Eye (tissue), 1 donor: ENCODE results near the gene VEPH1.

Source experiments
- DNase-seq: peaks from one replicate; pipeline ENCODE4 v3.0.0-alpha.2; 2015

The VEPH1 gene

DNA sequence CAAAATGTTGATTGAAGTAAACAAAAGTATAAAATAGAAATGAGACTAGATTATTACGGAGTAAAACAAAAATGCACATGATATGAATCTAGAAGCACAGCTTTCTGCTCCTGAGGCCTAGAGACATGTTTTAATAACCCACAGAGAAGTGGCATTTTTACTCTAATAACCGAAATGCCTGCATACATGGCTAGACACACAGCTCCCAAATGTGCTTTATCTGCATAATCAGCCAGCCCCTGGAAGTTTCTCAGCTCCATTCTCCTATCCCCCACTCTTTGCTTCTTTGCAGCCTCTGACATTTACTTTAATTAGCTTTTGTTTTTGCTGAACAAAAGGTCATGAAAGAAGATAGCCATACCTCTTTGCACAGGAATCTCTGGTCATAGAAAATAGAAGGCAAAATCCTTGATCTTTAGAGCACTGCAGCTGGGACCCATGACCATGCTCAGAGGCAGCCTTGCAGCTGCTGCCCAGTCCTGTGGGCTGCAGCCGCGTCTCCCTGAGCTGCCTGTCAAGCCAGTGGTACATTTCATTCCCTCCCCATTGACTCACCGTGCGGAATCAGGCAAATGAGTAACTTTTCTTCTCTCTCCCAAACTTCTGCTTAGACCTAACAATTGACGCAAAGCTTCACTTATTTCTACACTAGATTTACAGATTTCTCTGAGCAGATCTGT lies at the start of gene VEPH1:
TSS of gene VEPH1 (minus strand) at position 501 of the 680 bp plus-strand sequence. CDS start 8,067 bp downstream, outside the sequence.
- DNase-seq: peak; percentile 49

GRCh38 chr3:157551961-157552360 lies 48.7 kb upstream of the VEPH1 start:
- DNase-seq: no peak

GRCh38 chr3:157549498-157549897 lies 46.3 kb upstream of the VEPH1 start:
- no peak for DNase-seq

DNA sequence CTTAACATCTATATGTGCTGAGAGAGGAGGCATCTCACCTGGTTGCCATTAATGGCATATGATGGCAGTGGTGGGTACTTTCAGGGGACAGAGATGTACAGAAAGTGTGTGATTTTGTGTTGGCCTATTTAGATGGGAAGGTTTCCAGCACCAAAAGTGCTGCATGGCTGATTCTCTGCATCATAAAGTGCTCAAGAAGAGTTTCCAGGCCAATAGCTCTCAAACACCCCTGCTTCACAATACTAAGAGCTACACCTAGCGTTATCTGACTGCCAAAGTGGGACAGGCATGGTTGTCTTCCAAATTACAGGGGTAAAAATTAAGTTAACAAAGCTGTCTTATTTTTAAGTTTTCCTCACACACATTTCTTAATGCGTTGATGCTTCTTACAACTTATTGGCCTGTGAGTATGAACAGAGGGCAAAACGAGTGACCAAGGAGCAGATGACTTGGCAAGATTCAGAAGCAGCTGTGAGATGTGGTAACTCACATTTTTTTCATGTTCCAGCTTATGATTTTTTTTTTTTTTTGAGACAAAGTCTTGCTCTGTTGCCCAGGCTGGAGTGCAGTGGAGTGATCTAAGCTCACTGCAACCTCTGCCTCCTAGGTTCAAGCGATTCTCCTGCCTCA lies 41.4 kb upstream of the VEPH1 start:
- no peak for DNase-seq

DNA sequence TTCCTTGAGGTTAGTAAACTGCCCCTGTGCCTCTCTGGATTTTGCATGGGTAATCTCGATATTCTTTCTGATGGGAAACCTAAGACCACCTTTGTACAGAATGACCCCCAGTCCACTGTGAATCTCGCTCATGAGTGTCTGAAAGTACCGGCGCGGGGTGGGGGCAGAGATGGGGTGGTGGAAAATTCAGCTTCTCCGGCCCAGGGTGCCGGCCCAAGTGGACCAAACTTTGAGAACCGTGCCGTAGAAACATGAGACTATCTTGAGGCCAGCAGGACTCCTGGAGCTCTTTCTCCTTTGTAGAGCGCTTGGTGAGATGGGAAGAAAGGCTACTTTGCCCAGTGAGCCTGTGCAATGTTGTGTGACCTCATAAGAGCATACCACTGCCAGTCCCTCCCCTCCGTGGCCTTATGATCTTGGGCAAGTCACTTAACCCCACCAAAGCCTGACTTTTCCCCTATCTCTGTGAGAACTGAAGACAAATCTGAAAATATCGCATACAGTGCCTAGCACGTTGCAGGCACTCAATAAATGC lies 40.4 kb upstream of the VEPH1 start:
- DNase-seq: no peak

GRCh38 chr3:157542711-157543500 lies 39.7 kb upstream of the VEPH1 start:
- DNase-seq: peak; percentile 71

GRCh38 chr3:157541506-157542236 lies 38.5 kb upstream of the VEPH1 start:
- no peak for DNase-seq

DNA sequence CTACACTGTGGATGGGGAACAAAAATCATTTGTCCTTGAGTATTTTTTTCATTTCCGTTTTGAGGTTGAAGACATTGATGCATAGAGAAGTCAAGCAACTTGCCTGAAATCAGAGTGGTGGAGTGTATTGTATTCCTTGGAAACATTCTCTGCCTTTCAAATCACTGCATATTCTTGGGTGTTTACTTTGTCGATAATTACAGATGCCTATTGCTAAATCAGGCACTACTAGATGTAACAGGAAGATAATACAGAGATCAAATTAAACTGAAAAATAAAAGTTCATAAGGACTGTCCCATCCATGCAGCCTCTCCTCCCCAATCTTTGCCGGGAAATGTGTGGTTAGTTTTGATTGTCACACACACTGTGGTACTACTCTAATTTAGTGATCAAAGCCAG lies 37.4 kb upstream of the VEPH1 start:
- no peak for DNase-seq

DNA sequence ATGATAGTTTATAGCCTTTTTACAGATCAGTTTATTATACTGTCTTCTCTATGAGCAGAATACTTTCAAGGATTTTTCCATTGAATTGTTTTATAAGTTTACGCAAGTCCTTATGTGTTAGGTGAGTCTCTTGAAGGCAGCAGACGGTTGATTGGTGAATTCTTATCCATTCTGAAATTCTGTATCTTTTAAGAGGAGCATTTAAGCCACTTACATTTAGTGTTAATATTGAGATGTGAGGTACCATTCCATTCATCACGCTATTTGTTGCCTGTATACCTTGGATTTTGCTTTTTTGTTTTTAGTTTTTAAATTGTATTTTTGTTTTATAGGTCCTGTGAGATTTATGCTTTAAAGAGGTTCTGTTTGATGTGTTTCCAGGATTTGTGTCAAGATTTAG lies 32.5 kb upstream of the VEPH1 start:
- no peak for DNase-seq

- no peak for DNase-seq
Measured at GRCh38 chr3:157534725-157535161, 31.5 kb upstream of the VEPH1 start.

GRCh38 chr3:157533298-157534070 lies 30.3 kb upstream of the VEPH1 start:
- no peak for DNase-seq

DNA sequence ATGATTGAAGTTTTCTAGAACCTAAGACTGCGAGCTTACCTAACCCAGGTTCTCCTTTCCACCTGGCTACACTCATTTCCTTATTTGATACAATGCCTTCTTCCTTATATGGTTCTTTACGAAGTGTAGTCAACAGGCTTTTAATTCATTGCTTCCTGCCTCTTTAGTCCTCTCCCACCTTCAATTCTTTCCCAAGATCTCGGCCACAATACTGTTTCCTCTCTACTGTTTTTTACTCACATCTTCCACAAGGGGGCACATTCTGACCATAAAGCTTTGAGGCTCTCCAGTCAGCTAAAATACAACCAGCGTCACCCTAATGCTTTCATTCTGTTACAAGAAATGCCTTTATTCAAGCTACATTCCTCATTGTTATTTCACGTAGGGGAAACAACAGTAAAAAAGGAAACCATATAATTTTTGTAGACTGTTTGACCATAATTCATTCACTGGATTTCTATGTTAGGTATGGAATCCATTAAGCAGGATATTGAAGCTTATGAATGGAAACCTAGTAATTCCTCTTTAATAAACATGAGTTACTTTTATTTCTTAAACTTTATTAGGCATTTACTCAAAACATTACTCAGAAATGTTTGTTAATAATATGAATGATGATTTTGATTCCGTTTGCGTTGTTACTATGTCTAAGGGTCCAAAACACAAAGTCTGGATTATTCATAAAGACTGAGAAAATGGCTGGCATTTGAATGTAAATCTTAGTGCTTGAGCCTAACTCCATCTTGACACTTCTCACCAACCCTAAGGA lies 29.5 kb upstream of the VEPH1 start:
- DNase-seq: peak; percentile 90

- no peak for DNase-seq
Measured at GRCh38 chr3:157531771-157532170, 28.6 kb upstream of the VEPH1 start.

- no peak for DNase-seq
Measured at GRCh38 chr3:157531301-157531660, 28.1 kb upstream of the VEPH1 start.

GRCh38 chr3:157530637-157531300 lies 27.6 kb upstream of the VEPH1 start:
- DNase-seq: no peak

DNA sequence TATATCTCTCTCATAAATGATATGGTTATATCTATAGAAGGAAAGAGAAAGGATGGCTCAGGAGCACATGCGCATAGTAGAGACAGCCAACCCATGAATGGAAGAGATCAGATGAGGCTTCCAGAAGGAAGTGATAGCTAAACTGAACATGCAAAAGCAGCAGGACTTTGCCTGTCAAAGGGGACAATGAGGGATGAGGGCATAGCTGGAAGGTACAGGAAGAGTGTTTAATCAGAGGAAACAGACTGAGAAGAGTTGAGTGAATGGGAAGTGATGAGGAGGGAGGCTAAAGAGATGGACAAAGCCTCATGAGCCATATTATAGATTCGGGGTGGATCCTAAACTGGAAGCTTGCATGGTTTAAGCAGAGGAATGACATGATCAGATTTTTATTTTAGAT lies 26.5 kb upstream of the VEPH1 start:
- DNase-seq: no peak

DNA sequence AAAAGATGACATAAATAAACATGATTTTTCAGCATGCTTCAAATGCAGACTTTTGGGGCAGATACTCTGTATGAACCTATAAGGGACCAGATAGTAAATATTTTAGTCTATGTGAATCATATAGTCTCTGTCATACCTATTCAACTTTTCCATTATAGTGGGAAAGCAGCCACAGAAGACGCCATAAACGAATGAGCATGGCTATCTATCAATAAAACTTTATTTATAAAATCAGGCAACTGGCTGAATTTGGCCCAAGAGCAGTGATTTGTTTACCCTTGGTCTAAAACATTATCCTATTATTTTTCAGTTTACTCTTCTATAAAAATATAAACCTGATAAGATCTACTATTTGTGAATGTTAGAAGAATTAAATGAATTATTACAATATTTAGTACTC lies 25.9 kb upstream of the VEPH1 start:
- no peak for DNase-seq

DNA sequence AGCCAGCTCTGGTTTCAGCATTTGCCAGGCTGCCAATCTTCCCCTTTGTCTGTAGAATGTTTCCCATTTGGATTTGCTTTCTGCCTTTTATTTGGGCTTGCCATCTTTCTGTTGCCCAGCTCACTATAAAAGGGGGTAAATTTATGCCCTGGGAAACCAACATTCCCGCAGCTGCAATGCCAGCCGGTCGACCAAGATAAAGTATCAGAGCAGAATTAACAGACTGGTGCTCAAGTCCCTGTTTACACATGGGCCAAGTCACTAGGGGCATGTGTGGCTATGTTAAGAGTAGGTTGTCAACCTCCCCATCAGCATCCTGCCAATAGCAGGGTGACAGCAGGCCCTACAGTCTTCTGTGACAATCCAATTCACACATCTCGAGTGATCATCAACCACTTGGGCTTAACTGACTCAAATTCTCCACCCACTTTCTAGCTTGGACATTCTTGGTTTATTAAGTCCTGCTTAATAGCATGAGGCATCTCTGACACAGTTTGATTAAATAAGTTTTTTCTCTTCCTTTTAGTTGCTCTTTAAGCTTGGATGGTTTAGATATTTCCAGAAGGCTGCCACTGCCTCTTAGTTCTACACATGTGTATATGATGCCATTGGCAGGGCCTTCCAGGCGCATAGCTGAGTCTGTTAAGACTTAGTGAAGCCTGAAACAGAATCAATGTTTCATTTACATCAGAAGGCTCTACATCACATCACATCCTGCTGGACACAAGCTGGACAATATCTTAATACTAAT lies 24.1 kb upstream of the VEPH1 start:
- DNase-seq: peak; percentile 38

DNA sequence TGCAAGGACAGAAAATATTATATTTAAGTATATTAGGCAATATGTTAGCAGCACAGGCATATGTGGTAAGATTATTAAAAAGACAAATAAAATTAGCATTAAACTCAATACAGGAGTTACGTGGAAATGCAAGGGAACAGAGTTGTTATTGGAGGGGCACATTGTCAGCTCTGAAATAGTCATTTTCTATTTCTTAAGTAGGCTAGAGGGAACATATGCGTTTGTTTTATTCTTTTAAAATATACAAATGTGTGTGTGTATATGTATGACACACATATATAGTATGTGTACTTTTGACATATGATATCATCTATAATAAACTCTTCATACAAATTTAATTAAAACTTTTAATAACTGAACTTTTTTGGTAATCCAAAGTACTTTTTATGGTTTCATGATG lies 22.8 kb upstream of the VEPH1 start:
- no peak for DNase-seq

DNA sequence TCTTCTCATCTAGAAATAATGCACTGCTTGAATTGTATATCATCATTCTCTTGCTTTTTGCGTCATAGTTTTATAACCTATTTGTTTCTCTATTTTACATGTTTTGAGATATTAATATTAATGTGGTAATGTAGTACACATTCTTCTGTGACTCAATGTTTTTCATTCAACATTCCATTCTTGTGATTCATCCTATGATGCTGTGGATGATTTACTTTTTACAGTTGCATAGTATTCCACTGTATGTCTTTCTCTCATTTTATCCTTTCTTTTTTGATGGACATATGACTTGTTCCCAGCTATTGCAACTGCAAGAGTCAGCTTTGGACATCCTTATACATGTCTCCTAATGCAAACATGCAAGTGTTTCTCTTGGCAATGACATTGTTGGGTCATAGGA lies 20.6 kb upstream of the VEPH1 start:
- no peak for DNase-seq
